Endothelial cell of umbilical vein (primary cell): ENCODE measurements around the gene ANKRD34C. TPM values are rescaled to one million over a fixed set of nuclear protein-coding genes. Genes with fewer than 3 reads are reported as not detected.

Source experiments
- BruUV-seq: library from RNA; stranded (reverse); fragments of 400-500 nt; replicated peaks from 2 replicates; lab custom pipeline; 2021; lab: Mats Ljungman, UMichigan
- CTCF ChIA-PET: fragments of 300-600, 350-600 bp; sonication (Branson Sonifier 250); formaldehyde crosslinking; loops from one replicate; lab custom pipeline; 2021; ENCODE audit warnings: antibody characterized with exemption, inconsistent platforms; lab: Charles Lee
- POLR2A ChIA-PET: fragments of 300-600, 350-600 bp; sonication (Branson Sonifier 250); formaldehyde crosslinking; loops from one replicate; lab custom pipeline; 2021; ENCODE audit warnings: antibody characterized with exemption, inconsistent platforms; lab: Charles Lee
- DNase-seq: peaks from one replicate; pipeline ENCODE4 v3.0.0-alpha.2; 2011; ENCODE audit warnings: low read depth, low spot score
- FAIRE-seq: peaks from 2 replicates; lab custom pipeline; 2011; peaks lifted over from hg19 to GRCh38; lab: Jason Lieb, UNC
- H2AFZ ChIP-seq: 2 replicates; pipeline ENCODE4 v1.6.0; 2012; ENCODE audit warnings: low read depth, low read length, control low read depth, inconsistent platforms
- H3K27ac ChIP-seq: 2 replicates; pipeline ENCODE4 v1.5.1; 2011; ENCODE audit warnings: low read depth, mild to moderate bottlenecking, control low read depth, low read length, moderate library complexity; ENCODE audit not compliant: insufficient read depth
- H3K27me3 ChIP-seq, 2 experiments: 2 replicates each; pipeline versions ENCODE4 v1.6.0 to v1.6.1; 2011; ENCODE audit warnings: low read length in 2 of 2, mixed read lengths in 1 of 2; ENCODE audit not compliant: control insufficient read depth in 2 of 2, insufficient read depth in 2 of 2
- H3K36me3 ChIP-seq, 2 experiments: 2 replicates in 1 of 2; 3 replicates in 1 of 2; pipeline ENCODE4 v1.5.1; 2011; ENCODE audit warnings: low read length in 2 of 2, mild to moderate bottlenecking in 1 of 2, moderate library complexity in 1 of 2; ENCODE audit not compliant: control insufficient read depth in 2 of 2, insufficient read depth in 2 of 2; ENCODE audit errors: extremely low read depth in 1 of 2
- H3K4me1 ChIP-seq: 3 replicates; pipeline ENCODE4 v1.5.1; 2011; ENCODE audit warnings: mild to moderate bottlenecking, low read length; ENCODE audit not compliant: control insufficient read depth, insufficient read depth; ENCODE audit errors: extremely low read depth
- H3K4me2 ChIP-seq: 2 replicates; pipeline ENCODE4 v1.6.1; 2011; ENCODE audit warnings: low read length, control low read depth, mixed read lengths; ENCODE audit not compliant: insufficient read depth
- H3K4me3 ChIP-seq, 3 experiments: fragments of 200-600 bp in 1 of 3; sonication (generic), shearing (Covaris generic) in 1 of 3; replicated peaks in 1 of 3; 2 replicates each; pipeline ENCODE4 v1.5.1; 2011 to 2016; ENCODE audit warnings: control low read depth in 3 of 3, low read length in 3 of 3, mild to moderate bottlenecking in 2 of 3, inconsistent platforms in 1 of 3, low read depth in 1 of 3, moderate library complexity in 1 of 3; ENCODE audit not compliant: insufficient read depth in 1 of 3
- H3K79me2 ChIP-seq: 2 replicates; pipeline ENCODE4 v1.6.0; 2012; ENCODE audit warnings: low read length, inconsistent platforms; ENCODE audit not compliant: control insufficient read depth, insufficient read depth
- H3K9ac ChIP-seq: replicated peaks from 2 replicates; pipeline ENCODE3; 2011; ENCODE audit warnings: low read length, control low read depth; ENCODE audit not compliant: insufficient read depth; ENCODE audit errors: extremely low read depth
- H3K9me1 ChIP-seq: replicated peaks from 3 replicates; pipeline ENCODE4 v1.6.0; 2011; ENCODE audit warnings: mild to moderate bottlenecking, low read length; ENCODE audit not compliant: control insufficient read depth, insufficient read depth; ENCODE audit errors: extremely low read depth
- H3K9me3 ChIP-seq: replicated peaks from 2 replicates; pipeline ENCODE4 v1.5.1; 2012; ENCODE audit warnings: low read length, inconsistent platforms; ENCODE audit not compliant: control insufficient read depth, insufficient read depth
- H4K20me1 ChIP-seq: replicated peaks from 2 replicates; pipeline ENCODE3; 2011; ENCODE audit warnings: mild to moderate bottlenecking, low read length; ENCODE audit not compliant: control insufficient read depth, insufficient read depth; ENCODE audit errors: extremely low read depth
- CTCF ChIP-seq, 2 donors: IDR thresholded peaks; 1 replicate in 1 of 2; 2 replicates in 1 of 2; pipeline ENCODE4 v1.5.1; 2011; ENCODE audit warnings: low read length in 2 of 2, mild to moderate bottlenecking in 2 of 2, moderate library complexity in 2 of 2, control low read depth in 1 of 2, inconsistent platforms in 1 of 2, low read depth in 1 of 2; ENCODE audit not compliant: insufficient read depth in 1 of 2; ENCODE audit errors: extremely low read depth in 1 of 2
- EZH2 ChIP-seq: IDR thresholded peaks from 2 replicates; pipeline ENCODE4 v1.6.1; 2012; ENCODE audit warnings: borderline replicate concordance, low read depth, mild to moderate bottlenecking, moderate library complexity, low read length, inconsistent platforms; ENCODE audit not compliant: severe bottlenecking
- FOS ChIP-seq: IDR thresholded peaks from 2 replicates; pipeline ENCODE4 v1.6.1; 2011; ENCODE audit warnings: mild to moderate bottlenecking, low read length, moderate library complexity, borderline replicate concordance; ENCODE audit not compliant: insufficient read depth
- GATA2 ChIP-seq: IDR thresholded peaks from 2 replicates; pipeline ENCODE4 v1.7.0; 2011; ENCODE audit warnings: low read depth, mild to moderate bottlenecking, moderate library complexity, mixed read lengths, low read length; ENCODE audit not compliant: insufficient read length, insufficient read depth
- JUN ChIP-seq: IDR thresholded peaks from 2 replicates; pipeline ENCODE4 v1.6.1; 2011; ENCODE audit warnings: borderline replicate concordance, low read depth; ENCODE audit not compliant: insufficient read length, insufficient read depth
- MAX ChIP-seq: IDR thresholded peaks from 2 replicates; pipeline ENCODE4 v1.6.1; 2011; ENCODE audit not compliant: insufficient read depth, insufficient read length
- MYC ChIP-seq: IDR thresholded peaks from one replicate; pipeline ENCODE4 v1.6.1; 2011; ENCODE audit warnings: mild to moderate bottlenecking, low read depth, low read length
- POLR2A ChIP-seq: IDR thresholded peaks from 2 replicates; pipeline ENCODE4 v1.6.1; 2012; ENCODE audit warnings: low read depth, mild to moderate bottlenecking, control low read depth, low read length
- POLR2AphosphoS5 ChIP-seq: IDR thresholded peaks from 2 replicates; pipeline ENCODE4 v1.6.1; 2012; ENCODE audit warnings: low read depth, mild to moderate bottlenecking, control low read depth, low read length, moderate library complexity; ENCODE audit not compliant: insufficient read depth
- dilution Hi-C: fragments of 300-500 bp; cut with MboI; formaldehyde crosslinking; loops from one replicate; pipeline ENCODE4 v1.15.0; 2019; ENCODE audit warnings: low sequenced_read_pairs; ENCODE audit not compliant: extremely low pct_ligation_motif_present
- intact Hi-C: fragments of 100-400 bp; cut with micrococcal nuclease; formaldehyde crosslinking; loops from one replicate; pipeline ENCODE4 v1.10.0; 2022
- polyA plus RNA-seq, 4 experiments: library from polyadenylated mRNA; depleted of rRNA in 3 of 4; stranded (reverse) in 3 of 4; unstranded in 1 of 4; fragments of >200 nt; gene quantifications; 2 replicates each; pipeline versions ENCODE4 v1.2.1 to v1.2.3, GENCODE V29; 2011 to 2012; ENCODE audit warnings: missing spikeins in 1 of 4
- total RNA-seq: library from RNA; stranded (reverse); gene quantifications from 2 replicates; pipeline ENCODE4 v1.2.3, GENCODE V29; 2021

ANKRD34C gene
- total and polyA plus RNA-seq, 2 donors (not counting 3 experiments of a cell fraction or from before 2014, with no cell fraction given): not detected

GRCh38 chr15:79261836-79262235 is 20.7 kb upstream of the ANKRD34C start:
- H3K9me3 ChIP-seq: no peaks in the 10 kb centered on the region
- H3K36me3 ChIP-seq: no peaks in the 10 kb centered on the region
- no peaks in the 10 kb centered on the region for H3K9me1 ChIP-seq
- no peak overlapping the region for H3K27ac ChIP-seq
- DNase-seq: no peak
- no peaks in the 10 kb centered on the region for H3K27me3 ChIP-seq
- dilution Hi-C loops: no loop called here
- H3K9ac ChIP-seq: no peak overlapping the region
- ChIA-PET CTCF (no interaction called here), POLR2A (no interaction called here)
- H3K79me2 ChIP-seq: no peaks in the 10 kb centered on the region
- FAIRE-seq: no peak
- H3K4me1 ChIP-seq: no peaks in the 10 kb centered on the region
- intact Hi-C loops: no loop called here
- no peak overlapping the region for H3K4me3 ChIP-seq
- no TSS peak for BruUV-seq
- TF ChIP-seq MAX: no peak
- no peak for TF ChIP-seq EZH2
- TF ChIP-seq CTCF (IDR thresholded peaks at IDR 0.05; ENCODE audit: extremely low read depth in 1 of 2, insufficient read depth in 1 of 2, low read depth in 1 of 2, low read length in 2 of 2): no peak
- TF ChIP-seq MYC: no peak
- no peak for TF ChIP-seq JUN
- no peak for TF ChIP-seq FOS
- no peak for TF ChIP-seq GATA2
- TF ChIP-seq POLR2A: no peak
- TF ChIP-seq POLR2AphosphoS5: no peak
- no peaks in the 10 kb centered on the region for H4K20me1 ChIP-seq
- no peak overlapping the region for H3K4me2 ChIP-seq
- no peak overlapping the region for H2AFZ ChIP-seq
